Vagina (tissue), 2 donors: ENCODE measurements around the gene CELSR2.

Experiments used
- POLR2A ChIP-seq, 2 donors: fragments of 450-650 bp; IDR thresholded peaks; one replicate each; pipeline ENCODE4 v1.6.1; 2017; ENCODE audit warnings: antibody characterized with exemption in 2 of 2, mild to moderate bottlenecking in 2 of 2, moderate library complexity in 2 of 2
- POLR2AphosphoS5 ChIP-seq, 2 donors: sonication (generic); formaldehyde crosslinking; IDR thresholded peaks; one replicate each; pipeline ENCODE4 v1.9.0; 2017; ENCODE audit warnings: antibody characterized with exemption in 2 of 2, mild to moderate bottlenecking in 2 of 2, low read depth in 1 of 2; ENCODE audit not compliant: insufficient read depth in 1 of 2
- TF ChIP-seq, protein P1 (sequence below), 3 experiments: fragments of 450-650 bp in 2 of 3; fragments of 200-600 bp in 1 of 3; sonication (generic) in 1 of 3; IDR thresholded peaks; one replicate each; pipeline ENCODE4 v1.5.1; 2017 to 2019; ENCODE audit warnings: antibody characterized with exemption in 3 of 3, mild to moderate bottlenecking in 2 of 3, moderate library complexity in 2 of 3

DNA sequence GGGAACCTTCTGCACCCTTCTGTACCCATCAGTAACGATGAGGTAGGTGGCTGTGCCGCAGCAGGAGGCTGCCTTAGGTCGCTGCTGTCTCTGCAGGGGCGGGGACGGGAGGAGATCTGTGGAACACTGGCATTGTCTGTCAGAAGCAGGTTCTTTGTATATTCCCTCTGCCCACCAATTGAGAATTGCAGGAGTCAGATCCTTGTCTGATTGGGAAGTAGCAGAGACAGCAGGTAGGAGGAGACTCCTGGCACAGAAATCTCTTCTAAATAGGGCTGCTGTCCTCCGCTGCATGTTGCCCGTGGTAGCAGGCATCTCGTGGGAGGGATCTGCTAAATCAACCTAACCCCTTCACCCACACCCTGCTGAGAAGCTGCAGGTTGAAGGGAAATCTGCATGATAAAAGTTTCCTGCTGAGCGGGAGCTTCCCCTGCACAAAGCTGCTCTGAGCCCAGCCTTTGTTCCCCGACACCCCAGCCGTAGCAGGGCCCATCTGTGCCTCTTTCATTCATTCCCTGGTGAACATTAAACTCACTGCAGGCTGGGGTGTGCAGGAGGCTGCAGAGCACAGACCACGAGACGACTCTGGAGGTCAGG is 19.7 kb upstream of the CELSR2 start:
- TF ChIP-seq, protein P1, sequence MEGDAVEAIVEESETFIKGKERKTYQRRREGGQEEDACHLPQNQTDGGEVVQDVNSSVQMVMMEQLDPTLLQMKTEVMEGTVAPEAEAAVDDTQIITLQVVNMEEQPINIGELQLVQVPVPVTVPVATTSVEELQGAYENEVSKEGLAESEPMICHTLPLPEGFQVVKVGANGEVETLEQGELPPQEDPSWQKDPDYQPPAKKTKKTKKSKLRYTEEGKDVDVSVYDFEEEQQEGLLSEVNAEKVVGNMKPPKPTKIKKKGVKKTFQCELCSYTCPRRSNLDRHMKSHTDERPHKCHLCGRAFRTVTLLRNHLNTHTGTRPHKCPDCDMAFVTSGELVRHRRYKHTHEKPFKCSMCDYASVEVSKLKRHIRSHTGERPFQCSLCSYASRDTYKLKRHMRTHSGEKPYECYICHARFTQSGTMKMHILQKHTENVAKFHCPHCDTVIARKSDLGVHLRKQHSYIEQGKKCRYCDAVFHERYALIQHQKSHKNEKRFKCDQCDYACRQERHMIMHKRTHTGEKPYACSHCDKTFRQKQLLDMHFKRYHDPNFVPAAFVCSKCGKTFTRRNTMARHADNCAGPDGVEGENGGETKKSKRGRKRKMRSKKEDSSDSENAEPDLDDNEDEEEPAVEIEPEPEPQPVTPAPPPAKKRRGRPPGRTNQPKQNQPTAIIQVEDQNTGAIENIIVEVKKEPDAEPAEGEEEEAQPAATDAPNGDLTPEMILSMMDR (IDR thresholded peaks at IDR 0.05), result no peak
- TF ChIP-seq POLR2A (IDR thresholded peaks at IDR 0.05) (no peak), POLR2AphosphoS5 (IDR thresholded peaks at IDR 0.05; ENCODE audit: insufficient read depth in 1 of 2, low read depth in 1 of 2) (no peak)
